Psoas muscle (tissue), 8 donors: ENCODE results near the gene IDH3B. TPM values are rescaled to one million over a fixed set of nuclear protein-coding genes. Genes with fewer than 3 reads are reported as not detected.
A peak's percentile ranks its signal among the peaks of the same experiment; 100 is the strongest.

ENCODE experiments used
- ATAC-seq, 4 donors: fragments of 200-7000 bp; cut with Tn5 transposase; one replicate each; pipeline ENCODE4 v1.9.1; 2020; ENCODE audit warnings: moderate library complexity in 3 of 4, mild to moderate bottlenecking in 2 of 4
- DNase-seq, 2 donors: peaks; one replicate each; pipeline ENCODE4 v3.0.0-alpha.2; 2020
- H3K27ac ChIP-seq: fragments of 200-600 bp; one replicate; pipeline ENCODE4 v1.8.0; 2022
- H3K27me3 ChIP-seq, 3 donors: fragments of 200-600 bp in 1 of 3; one replicate each; pipeline versions ENCODE4 v1.6.1 to v1.8.0; 2013 to 2022; ENCODE audit warnings: low read length in 2 of 3, mild to moderate bottlenecking in 2 of 3, moderate library complexity in 1 of 3; ENCODE audit not compliant: insufficient read depth in 3 of 3
- H3K36me3 ChIP-seq, 2 donors: fragments of 200-600 bp in 1 of 2; one replicate each; pipeline versions ENCODE4 v1.6.1 to v1.8.0; 2013 to 2022; ENCODE audit warnings: low read depth in 1 of 2, mild to moderate bottlenecking in 1 of 2, moderate library complexity in 1 of 2; ENCODE audit not compliant: insufficient read depth in 1 of 2
- H3K4me1 ChIP-seq: fragments of 200-600 bp; one replicate; pipeline ENCODE4 v1.8.0; 2022
- H3K4me3 ChIP-seq: fragments of 200-600 bp; one replicate; pipeline ENCODE4 v1.8.0; 2022; ENCODE audit warnings: mild to moderate bottlenecking
- H3K9me3 ChIP-seq: fragments of 200-600 bp; one replicate; pipeline ENCODE4 v1.8.0; 2022
- CTCF ChIP-seq: fragments of 200-600 bp; IDR thresholded peaks from one replicate; pipeline ENCODE4 v1.8.0; 2022; ENCODE audit warnings: antibody characterized with exemption
- WGBS, 3 donors: extraction: QIAGEN DNeasy Blood & Tissue Kit; methylation state at CpG; one replicate each; pipeline versions ENCODE4 v1.1.6 to v1.1.7; 2013; 5-methylcytosine and 5-hydroxymethylcytosine counted together
- intact Hi-C, 2 donors: fragments of 100-400 bp; cut with DNase I; formaldehyde crosslinking; loops; one replicate each; pipeline versions ENCODE4 v1.11.0 to v1.14.2; 2022
- polyA plus RNA-seq, 3 donors: library from polyadenylated mRNA; stranded (reverse); fragments of 200-250 nt; gene quantifications; one replicate each; pipeline ENCODE4 v1.2.3, GENCODE V29; 2013
- total RNA-seq, 4 donors: library from RNA; stranded (reverse); fragmentation: NEBNext Ultra II Directional in 2 of 4; extraction: Animal tissue kit (Norgen Biotek cat#: 25700) in 2 of 4; gene quantifications; one replicate each; pipeline versions ENCODE4 v1.2.1 to v1.2.4, GENCODE V29; 2021 to 2023
- donor health status: healthy with polysubstance abuse.
- donor health status: DM: no; HTN: no; CAD: no; lungs with moderate emphysema.
- donor health status: Bipolar disorder and iron deficiency.
- donor health status: healthy.
- donor health status: DM: yes; HTN: yes; CAD: no.
- donor health status: DM: no; HTN: no; CAD: no.
- donor health status: DM: no; HTN: no; CAD: no.
- donor health status: DM: yes; HTN: yes; CAD: no.

Gene IDH3B
- total and polyA plus RNA-seq, 7 donors = 58.8 to 262 (median 133) TPM

- peaks cover 0 to 67% (median 18%) of the 10 kb centered on the region in 3 donors for H3K27me3 ChIP-seq
- H3K4me1 ChIP-seq = no peaks in the 10 kb centered on the region
- intact Hi-C loops = loop anchor here in 1 of 2 donors (5.0 to 10.0 kb wide), 2 partner anchors 49 to 162 kb away; no protein-coding TSS in a partner anchor
- WGBS, 3 donors = 0 to 2% methylated on average over 5 to 62 of the region's 64 CpGs; no CpG with 5 or more reads in 1 of the 3 donors
- no peaks in the 10 kb centered on the region for H3K9me3 ChIP-seq
- DNase-seq (no peak), ATAC-seq (no peak)
- H3K36me3 ChIP-seq = no peaks in the 10 kb centered on the region
- no peak for TF ChIP-seq CTCF
- H3K27ac ChIP-seq = no peak overlapping the region
- peak overlapping the region; percentile 52 for H3K4me3 ChIP-seq
These were observed 28.9 kb upstream of the IDH3B start for GRCh38 chr20:2692886-2693285.

GRCh38 chr20:2692036-2692885, 28.2 kb upstream of the IDH3B start, which contains the start of gene EBF4:
Gene EBF4 (plus strand): TSS chr20:2692780. CDS start chr20:2693646, 866 bp downstream.
- Histone ChIP-seq H3K9me3 (no peaks in the 10 kb centered on the region), H3K27ac (peak within 1 kb of the TSS; percentile 60), H3K27me3 (peaks cover 0 to 70% (median 15%) of the 10 kb centered on the region in 3 donors), H3K4me3 (peak within 1 kb of the TSS; percentile 60), H3K36me3 (no peaks in the 10 kb centered on the region), H3K4me1 (no peaks in the 10 kb centered on the region)
- DNase-seq = peak in 1 of 2 donors; percentile 57
- TF ChIP-seq CTCF = no peak
- intact Hi-C loops = loop anchor here in 1 of 2 donors (5.0 to 10.0 kb wide), 2 partner anchors 50 to 163 kb away; no protein-coding TSS in a partner anchor
- peak in 3 of 4 donors; percentile 31 to 42 (median 38) for ATAC-seq
- 3 to 8% (median 6%) methylated on average over 23 to 99 of the region's 106 CpGs for WGBS, 3 donors

GRCh38 chr20:2691663-2692035, 27.6 kb upstream of the IDH3B start:
- no peak overlapping the region for H3K27ac ChIP-seq
- TF ChIP-seq CTCF = no peak

GRCh38 chr20:2691127-2691526, 27.1 kb upstream of the IDH3B start:
- no peak for DNase-seq
- Histone ChIP-seq H3K4me1 (no peaks in the 10 kb centered on the region), H3K27ac (no peak overlapping the region), H3K9me3 (no peaks in the 10 kb centered on the region), H3K36me3 (no peaks in the 10 kb centered on the region), H3K27me3 (peaks cover 0 to 70% (median 16%) of the 10 kb centered on the region in 3 donors), H3K4me3 (no peak overlapping the region)
- no peak for ATAC-seq
- 70 to 81% (median 71%) methylated on average over 8 of the region's 8 CpGs for WGBS, 3 donors
- intact Hi-C loops = loop anchor here in 1 of 2 donors (5.0 to 10.0 kb wide), 2 partner anchors 51 to 164 kb away; no protein-coding TSS in a partner anchor
- TF ChIP-seq CTCF = no peak

More at GRCh38 chr20:2691663-2692035, 27.6 kb upstream of the IDH3B start:
- DNase-seq (no peak), ATAC-seq (no peak)
- Histone ChIP-seq H3K4me1 (no peaks in the 10 kb centered on the region), H3K36me3 (no peaks in the 10 kb centered on the region), H3K4me3 (peak overlapping the region; percentile 60), H3K27me3 (peaks cover 0 to 72% (median 18%) of the 10 kb centered on the region in 3 donors), H3K9me3 (no peaks in the 10 kb centered on the region)
- intact Hi-C loops = loop anchor here in 1 of 2 donors (5.0 to 10.0 kb wide), 2 partner anchors 51 to 163 kb away; no protein-coding TSS in a partner anchor
- WGBS, 3 donors = 60 to 64% (median 63%) methylated on average over 10 of the region's 10 CpGs
